ENCODE results near the gene CTSS.
"Not testable (repeated sequence)": the region's sequence is repeated elsewhere in the genome, so short reads cannot be mapped to it uniquely, and the experiment has no call there.

The CTSS gene

GRCh38 chr1:150760013-150760412 lies 5.6 kb downstream of the CTSS start:
- Histone ChIP-seq H3K36me3 (ENCODE audit: insufficient read depth, low read length) (no peaks in the 10 kb centered on the region), H3K9me3 (ENCODE audit: control insufficient read depth, insufficient read depth, low read length) (peaks cover 2% of the 10 kb centered on the region; the same call in 1 of the 2 replicates), H3K4me1 (ENCODE audit: insufficient read depth, low read length) (no peaks in the 10 kb centered on the region)

GRCh38 chr1:150753416-150753815 lies 12.2 kb downstream of the CTSS start:
- Histone ChIP-seq H3K9ac (ENCODE audit: low read depth, low read length) (no peak overlapping the region), H3K36me3 (ENCODE audit: insufficient read depth, low read length) (no peaks in the 10 kb centered on the region), H3K4me1 (ENCODE audit: insufficient read depth, low read length) (no peaks in the 10 kb centered on the region), H3K9me3 (ENCODE audit: control insufficient read depth, insufficient read depth, low read length) (no peaks in the 10 kb centered on the region)

More at GRCh38 chr1:150760013-150760412, 5.6 kb downstream of the CTSS start:
- no peak overlapping the region for H3K9ac ChIP-seq (ENCODE audit: low read depth, low read length)

- H3K36me3 ChIP-seq (ENCODE audit: insufficient read depth, low read length), result no peaks in the 10 kb centered on the region
- H3K9me3 ChIP-seq (ENCODE audit: control insufficient read depth, insufficient read depth, low read length), result no peaks in the 10 kb centered on the region
- no peak overlapping the region for H3K9ac ChIP-seq (ENCODE audit: low read depth, low read length)
- no peaks in the 10 kb centered on the region for H3K4me1 ChIP-seq (ENCODE audit: insufficient read depth, low read length)
Measured at GRCh38 chr1:150751443-150751842, 14.1 kb downstream of the CTSS start.

GRCh38 chr1:150749720-150750311 lies 15.8 kb downstream of the CTSS start:
- no peaks in the 10 kb centered on the region for H3K36me3 ChIP-seq (ENCODE audit: insufficient read depth, low read length)

GRCh38 chr1:150748878-150749719 lies 16.5 kb downstream of the CTSS start:
- H3K4me1 ChIP-seq (ENCODE audit: insufficient read depth, low read length), result no peaks in the 10 kb centered on the region
- H3K9me3 ChIP-seq (ENCODE audit: control insufficient read depth, insufficient read depth, low read length), result no peaks in the 10 kb centered on the region
- no peak overlapping the region for H3K9ac ChIP-seq (ENCODE audit: low read depth, low read length)
- no peaks in the 10 kb centered on the region for H3K36me3 ChIP-seq (ENCODE audit: insufficient read depth, low read length)

More at GRCh38 chr1:150749720-150750311, 15.8 kb downstream of the CTSS start:
- no peak overlapping the region for H3K9ac ChIP-seq (ENCODE audit: low read depth, low read length)
- no peaks in the 10 kb centered on the region for H3K4me1 ChIP-seq (ENCODE audit: insufficient read depth, low read length)
- no peaks in the 10 kb centered on the region for H3K9me3 ChIP-seq (ENCODE audit: control insufficient read depth, insufficient read depth, low read length)

GRCh38 chr1:150730130-150730721 lies 35.4 kb downstream of the CTSS start:
- Histone ChIP-seq H3K4me1 (ENCODE audit: insufficient read depth, low read length) (0 out of 2 replicates have a peak, but pooled peaks cover 3% of the 10 kb centered on the region), H3K9me3 (ENCODE audit: control insufficient read depth, insufficient read depth, low read length) (no peaks in the 10 kb centered on the region), H3K36me3 (ENCODE audit: insufficient read depth, low read length) (no peaks in the 10 kb centered on the region), H3K9ac (ENCODE audit: low read depth, low read length) (no peak overlapping the region)

GRCh38 chr1:150724336-150724735 lies 41.2 kb downstream of the CTSS start:
- H3K4me1 ChIP-seq (ENCODE audit: insufficient read depth, low read length), result no peaks in the 10 kb centered on the region
- H3K9me3 ChIP-seq (ENCODE audit: control insufficient read depth, insufficient read depth, low read length), result no peaks in the 10 kb centered on the region
- no peak overlapping the region for H3K9ac ChIP-seq (ENCODE audit: low read depth, low read length)
- H3K36me3 ChIP-seq (ENCODE audit: insufficient read depth, low read length), result no peaks in the 10 kb centered on the region

- Histone ChIP-seq H3K4me1 (ENCODE audit: insufficient read depth, low read length) (0 out of 2 replicates have a peak, but pooled peaks cover 5% of the 10 kb centered on the region), H3K36me3 (ENCODE audit: insufficient read depth, low read length) (no peaks in the 10 kb centered on the region), H3K9me3 (ENCODE audit: control insufficient read depth, insufficient read depth, low read length) (no peaks in the 10 kb centered on the region), H3K9ac (ENCODE audit: low read depth, low read length) (no peak within 1 kb of the TSS)
Measured at GRCh38 chr1:150720703-150721102, 44.9 kb downstream of the CTSS start, which contains the start of gene HORMAD1. TSS of gene HORMAD1 (minus strand) at chr1:150720895. CDS start at chr1:150719505, 1,390 bp downstream.

- Histone ChIP-seq H3K4me1 (ENCODE audit: insufficient read depth, low read length) (0 out of 2 replicates have a peak, but pooled peaks cover 5% of the 10 kb centered on the region), H3K36me3 (ENCODE audit: insufficient read depth, low read length) (no peaks in the 10 kb centered on the region), H3K9ac (ENCODE audit: low read depth, low read length) (no peak overlapping the region), H3K9me3 (ENCODE audit: control insufficient read depth, insufficient read depth, low read length) (no peaks in the 10 kb centered on the region)
Measured at GRCh38 chr1:150720098-150720497, 45.5 kb downstream of the CTSS start.

GRCh38 chr1:150718225-150718891 lies 47.2 kb downstream of the CTSS start:
- no peak overlapping the region for H3K9ac ChIP-seq (ENCODE audit: low read depth, low read length)
- no peaks in the 10 kb centered on the region for H3K9me3 ChIP-seq (ENCODE audit: control insufficient read depth, insufficient read depth, low read length)
- H3K36me3 ChIP-seq (ENCODE audit: insufficient read depth, low read length), result no peaks in the 10 kb centered on the region
- 0 out of 2 replicates have a peak, but pooled peaks cover 5% of the 10 kb centered on the region for H3K4me1 ChIP-seq (ENCODE audit: insufficient read depth, low read length)

- H3K9me3 ChIP-seq (ENCODE audit: control insufficient read depth, insufficient read depth, low read length); H3K4me1 ChIP-seq (ENCODE audit: insufficient read depth, low read length); H3K36me3 ChIP-seq (ENCODE audit: insufficient read depth, low read length); H3K9ac ChIP-seq (ENCODE audit: low read depth, low read length): not testable (repeated sequence)
Measured at GRCh38 chr1:150709031-150709430, 56.5 kb downstream of the CTSS start.

GRCh38 chr1:150708595-150708994 lies 57.0 kb downstream of the CTSS start:
- H3K9me3 ChIP-seq (ENCODE audit: control insufficient read depth, insufficient read depth, low read length), result no peaks in the 10 kb centered on the region
- H3K9ac ChIP-seq (ENCODE audit: low read depth, low read length), result no peak overlapping the region
- H3K36me3 ChIP-seq (ENCODE audit: insufficient read depth, low read length), result no peaks in the 10 kb centered on the region
- H3K4me1 ChIP-seq (ENCODE audit: insufficient read depth, low read length), result no peaks in the 10 kb centered on the region

- Histone ChIP-seq H3K9me3 (ENCODE audit: control insufficient read depth, insufficient read depth, low read length) (no peaks in the 10 kb centered on the region), H3K9ac (ENCODE audit: low read depth, low read length) (no peak overlapping the region), H3K36me3 (ENCODE audit: insufficient read depth, low read length) (no peaks in the 10 kb centered on the region), H3K4me1 (ENCODE audit: insufficient read depth, low read length) (no peaks in the 10 kb centered on the region)
Measured at GRCh38 chr1:150706091-150706490, 59.5 kb downstream of the CTSS start.

- H3K36me3 ChIP-seq (ENCODE audit: insufficient read depth, low read length), result no peaks in the 10 kb centered on the region
- no peak overlapping the region for H3K9ac ChIP-seq (ENCODE audit: low read depth, low read length)
- H3K9me3 ChIP-seq (ENCODE audit: control insufficient read depth, insufficient read depth, low read length), result no peaks in the 10 kb centered on the region
- H3K4me1 ChIP-seq (ENCODE audit: insufficient read depth, low read length), result no peaks in the 10 kb centered on the region
Measured at GRCh38 chr1:150703427-150703826, 62.2 kb downstream of the CTSS start.

Measured in ES-I3 (cell line).